Keratinocyte (primary cell): ENCODE data around the gene SYNE1. TPM values are rescaled to one million over a fixed set of nuclear protein-coding genes. Genes with fewer than 3 reads are reported as not detected.

Source experiments
- DNase-seq: peaks from one replicate; pipeline ENCODE4 v3.0.0-alpha.2; 2011; ENCODE audit warnings: low read depth, missing footprints, low spot score
- FAIRE-seq: peaks from 2 replicates; lab custom pipeline; 2011; peaks lifted over from hg19 to GRCh38; lab: Jason Lieb, UNC
- H2AFZ ChIP-seq: 2 replicates; pipeline ENCODE4 v1.6.0; 2012; ENCODE audit warnings: low read length, control low read depth, inconsistent platforms; ENCODE audit not compliant: control insufficient read depth
- H3K27ac ChIP-seq: 2 replicates; pipeline ENCODE4 v1.5.1; 2011; ENCODE audit warnings: low read length; ENCODE audit not compliant: control insufficient read depth, insufficient read depth
- H3K27me3 ChIP-seq: 3 replicates; pipeline ENCODE4 v1.6.0; 2011; ENCODE audit warnings: low read length; ENCODE audit not compliant: control insufficient read depth, insufficient read depth; ENCODE audit errors: extremely low read depth
- H3K36me3 ChIP-seq, 2 experiments: 2 replicates in 1 of 2; 3 replicates in 1 of 2; pipeline ENCODE4 v1.5.1; 2011; ENCODE audit warnings: low read length in 2 of 2, mild to moderate bottlenecking in 1 of 2; ENCODE audit not compliant: control insufficient read depth in 2 of 2, insufficient read depth in 2 of 2; ENCODE audit errors: extremely low read depth in 1 of 2
- H3K4me1 ChIP-seq: 3 replicates; pipeline ENCODE4 v1.5.1; 2011; ENCODE audit warnings: low read length; ENCODE audit not compliant: control insufficient read depth, insufficient read depth; ENCODE audit errors: extremely low read depth
- H3K4me2 ChIP-seq: 3 replicates; pipeline ENCODE4 v1.6.0; 2011; ENCODE audit warnings: low read depth, low read length; ENCODE audit not compliant: control insufficient read depth, insufficient read depth; ENCODE audit errors: extremely low read depth
- H3K4me3 ChIP-seq, 3 experiments: fragments of 200-600 bp in 1 of 3; sonication (generic) in 1 of 3; 2 replicates in 2 of 3; 3 replicates in 1 of 3; pipeline ENCODE4 v1.5.1; 2011 to 2016; ENCODE audit warnings: low read length in 3 of 3, mild to moderate bottlenecking in 3 of 3, control low read depth in 2 of 3, inconsistent platforms in 1 of 3, low read depth in 1 of 3, mixed read lengths in 1 of 3, mixed run types in 1 of 3, moderate library complexity in 1 of 3; ENCODE audit not compliant: control insufficient read depth in 2 of 3, insufficient read depth in 2 of 3; ENCODE audit errors: extremely low read depth in 1 of 3
- H3K79me2 ChIP-seq: 2 replicates; pipeline ENCODE4 v1.6.0; 2012; ENCODE audit warnings: low read length; ENCODE audit not compliant: control insufficient read depth, insufficient read depth
- H3K9ac ChIP-seq: 3 replicates; pipeline ENCODE4 v1.6.0; 2011; ENCODE audit warnings: low read length; ENCODE audit not compliant: control insufficient read depth, insufficient read depth; ENCODE audit errors: extremely low read depth
- H3K9me1 ChIP-seq: 3 replicates; pipeline ENCODE4 v1.6.0; 2011; ENCODE audit warnings: low read length; ENCODE audit not compliant: control insufficient read depth, insufficient read depth; ENCODE audit errors: extremely low read depth
- H3K9me3 ChIP-seq: 2 replicates; pipeline ENCODE4 v1.5.1; 2012; ENCODE audit warnings: low read depth, low read length; ENCODE audit not compliant: control insufficient read depth
- H4K20me1 ChIP-seq: 3 replicates; pipeline ENCODE4 v1.6.0; 2011; ENCODE audit warnings: low read length; ENCODE audit not compliant: control insufficient read depth, insufficient read depth; ENCODE audit errors: extremely low read depth
- EZH2 ChIP-seq: IDR thresholded peaks from one replicate; pipeline ENCODE4 v1.6.1; 2012; ENCODE audit warnings: inconsistent platforms, mild to moderate bottlenecking, low read length, moderate library complexity
- dilution Hi-C: fragments of 300-500 bp; cut with MboI; formaldehyde crosslinking; loops from one replicate; pipeline ENCODE4 v1.7.0; 2020; ENCODE audit warnings: low sequenced_read_pairs; ENCODE audit not compliant: extremely low pct_ligation_motif_present
- polyA plus RNA-seq, 5 experiments: library from polyadenylated mRNA; depleted of rRNA in 3 of 5; stranded (reverse) in 3 of 5; stranded (forward) in 1 of 5; unstranded in 1 of 5; fragments of >200 nt; gene quantifications; 1 replicate in 1 of 5; 2 replicates in 3 of 5; 3 replicates in 1 of 5; pipeline versions ENCODE4 v1.2.1 to v1.2.3, GENCODE V29; 2011 to 2012; ENCODE audit warnings: missing spikeins in 2 of 5, low read depth in 1 of 5, low replicate concordance in 1 of 5
- TF ChIP-seq, protein P1 (sequence below), 3 experiments: IDR thresholded peaks in 1 of 3; conservative IDR thresholded peaks in 1 of 3; optimal IDR thresholded peaks in 1 of 3; 2 replicates in 2 of 3; 3 replicates in 1 of 3; pipeline versions ENCODE3 to v1.5.1; 2011; ENCODE audit warnings: low read length in 3 of 3, mild to moderate bottlenecking in 3 of 3, moderate library complexity in 2 of 3, control low read depth in 1 of 3, inconsistent platforms in 1 of 3; ENCODE audit not compliant: insufficient read depth in 2 of 3; ENCODE audit errors: extremely low read depth in 1 of 3

The SYNE1 gene
- polyA plus RNA-seq, 1 donor (not counting 4 experiments of a cell fraction or from before 2014, with no cell fraction given), result 4.0 TPM

DNA sequence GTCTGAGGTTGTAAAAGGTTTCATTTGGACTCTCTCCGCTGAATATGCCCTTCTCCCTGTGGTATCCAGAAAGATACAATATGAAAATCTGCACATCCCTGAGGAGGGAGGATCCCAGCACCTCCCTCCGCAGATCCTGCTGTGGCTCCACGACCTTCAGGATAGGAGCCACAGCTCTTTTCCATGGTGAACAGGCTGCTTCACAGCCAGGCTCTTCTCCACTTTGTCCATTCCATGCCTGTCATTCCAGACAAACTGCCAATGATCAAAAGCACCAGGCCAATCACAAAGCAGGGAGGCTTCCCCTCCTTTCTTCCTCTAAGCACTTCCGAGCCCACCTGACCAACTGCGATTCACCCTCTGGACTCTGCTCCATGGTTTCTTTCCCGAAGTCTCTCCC lies 489.9 kb downstream of the SYNE1 start:
- dilution Hi-C loops, result no loop called here
- H3K27ac ChIP-seq, result no peak overlapping the region
- no peak for TF ChIP-seq EZH2
- TF ChIP-seq, protein P1, sequence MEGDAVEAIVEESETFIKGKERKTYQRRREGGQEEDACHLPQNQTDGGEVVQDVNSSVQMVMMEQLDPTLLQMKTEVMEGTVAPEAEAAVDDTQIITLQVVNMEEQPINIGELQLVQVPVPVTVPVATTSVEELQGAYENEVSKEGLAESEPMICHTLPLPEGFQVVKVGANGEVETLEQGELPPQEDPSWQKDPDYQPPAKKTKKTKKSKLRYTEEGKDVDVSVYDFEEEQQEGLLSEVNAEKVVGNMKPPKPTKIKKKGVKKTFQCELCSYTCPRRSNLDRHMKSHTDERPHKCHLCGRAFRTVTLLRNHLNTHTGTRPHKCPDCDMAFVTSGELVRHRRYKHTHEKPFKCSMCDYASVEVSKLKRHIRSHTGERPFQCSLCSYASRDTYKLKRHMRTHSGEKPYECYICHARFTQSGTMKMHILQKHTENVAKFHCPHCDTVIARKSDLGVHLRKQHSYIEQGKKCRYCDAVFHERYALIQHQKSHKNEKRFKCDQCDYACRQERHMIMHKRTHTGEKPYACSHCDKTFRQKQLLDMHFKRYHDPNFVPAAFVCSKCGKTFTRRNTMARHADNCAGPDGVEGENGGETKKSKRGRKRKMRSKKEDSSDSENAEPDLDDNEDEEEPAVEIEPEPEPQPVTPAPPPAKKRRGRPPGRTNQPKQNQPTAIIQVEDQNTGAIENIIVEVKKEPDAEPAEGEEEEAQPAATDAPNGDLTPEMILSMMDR (optimal IDR thresholded peaks at IDR 0.05 in 1 of 3, IDR thresholded peaks at IDR 0.05 in 1 of 3, conservative IDR thresholded peaks at IDR 0.05 in 1 of 3; ENCODE audit: extremely low read depth in 1 of 3, insufficient read depth in 2 of 3, low read length in 3 of 3), result no peak
- H3K9ac ChIP-seq, result no peak overlapping the region
- H3K36me3 ChIP-seq, result no peaks in the 10 kb centered on the region
- no peaks in the 10 kb centered on the region for H3K9me1 ChIP-seq
- no peaks in the 10 kb centered on the region for H3K79me2 ChIP-seq
- H3K27me3 ChIP-seq, result no peaks in the 10 kb centered on the region
- DNase-seq, result no peak
- H3K9me3 ChIP-seq, result no peaks in the 10 kb centered on the region
- H2AFZ ChIP-seq, result no peak overlapping the region
- peaks cover 11% of the 10 kb centered on the region for H3K4me1 ChIP-seq
- no peak overlapping the region for H3K4me2 ChIP-seq
- H3K4me3 ChIP-seq, result no peak overlapping the region
- H4K20me1 ChIP-seq, result no peaks in the 10 kb centered on the region
- FAIRE-seq, result no peak

DNA sequence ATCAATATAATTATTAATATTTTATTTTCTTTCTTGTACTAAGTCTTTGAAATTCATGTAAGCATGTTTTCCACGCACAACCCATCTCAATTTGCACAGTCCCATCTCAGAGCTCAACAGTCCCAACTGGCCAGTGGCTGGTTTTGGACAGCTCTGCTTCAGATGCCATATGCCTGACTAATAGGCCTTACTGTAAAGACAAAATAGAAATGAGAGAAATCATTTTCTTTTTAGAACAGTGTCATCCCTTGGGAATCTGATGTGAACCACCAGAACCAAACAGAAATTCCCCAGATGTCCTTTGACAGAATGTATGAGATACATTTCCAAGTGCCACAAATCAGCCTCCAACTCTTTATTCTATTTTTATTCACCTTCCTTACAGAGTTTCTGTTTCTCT lies 490.8 kb downstream of the SYNE1 start:
- H3K9me1 ChIP-seq, result no peaks in the 10 kb centered on the region
- no peaks in the 10 kb centered on the region for H3K27me3 ChIP-seq
- H3K4me3 ChIP-seq, result no peak overlapping the region
- no peak overlapping the region for H3K9ac ChIP-seq
- H3K36me3 ChIP-seq, result no peaks in the 10 kb centered on the region
- H3K4me2 ChIP-seq, result no peak overlapping the region
- peaks cover 11% of the 10 kb centered on the region for H3K4me1 ChIP-seq
- no peaks in the 10 kb centered on the region for H3K9me3 ChIP-seq
- no peak for DNase-seq
- TF ChIP-seq EZH2, result no peak
- TF ChIP-seq, protein P1 (optimal IDR thresholded peaks at IDR 0.05 in 1 of 3, IDR thresholded peaks at IDR 0.05 in 1 of 3, conservative IDR thresholded peaks at IDR 0.05 in 1 of 3; ENCODE audit: extremely low read depth in 1 of 3, insufficient read depth in 2 of 3, low read length in 3 of 3), result no peak
- dilution Hi-C loops, result no loop called here
- H2AFZ ChIP-seq, result no peak overlapping the region
- H3K27ac ChIP-seq, result no peak overlapping the region
- H4K20me1 ChIP-seq, result no peaks in the 10 kb centered on the region
- H3K79me2 ChIP-seq, result no peaks in the 10 kb centered on the region
- FAIRE-seq, result no peak
